Liver (tissue), 9 donors: ENCODE measurements around the gene CCBE1. TPM values are rescaled to one million over a fixed set of nuclear protein-coding genes. Genes with fewer than 3 reads are reported as not detected.

Experiments used
- DNase-seq: peaks from one replicate; pipeline ENCODE4 v3.0.0-alpha.2; 2017; ENCODE audit warnings: low spot score
- H3K27ac ChIP-seq, 2 donors: one replicate each; pipeline ENCODE4 v1.7.0; 2013; ENCODE audit warnings: inconsistent platforms in 2 of 2, low read length in 2 of 2, control low read depth in 1 of 2, low read depth in 1 of 2, mild to moderate bottlenecking in 1 of 2
- H3K27me3 ChIP-seq, 4 donors: one replicate each; pipeline versions ENCODE4 v1.6.1 to v1.7.0; 2013; ENCODE audit warnings: low read length in 3 of 4, inconsistent platforms in 1 of 4, mild to moderate bottlenecking in 1 of 4, moderate library complexity in 1 of 4; ENCODE audit not compliant: control insufficient read depth in 4 of 4, insufficient read depth in 4 of 4
- H3K36me3 ChIP-seq, 4 donors: one replicate each; pipeline versions ENCODE4 v1.6.1 to v1.7.0; 2013; ENCODE audit warnings: low read length in 3 of 4, mild to moderate bottlenecking in 3 of 4, low read depth in 1 of 4, moderate library complexity in 1 of 4; ENCODE audit not compliant: control insufficient read depth in 4 of 4, insufficient read depth in 3 of 4
- H3K4me1 ChIP-seq, 4 donors: one replicate each; pipeline versions ENCODE4 v1.6.1 to v1.7.0; 2013; ENCODE audit warnings: low read length in 3 of 4, mild to moderate bottlenecking in 3 of 4, moderate library complexity in 1 of 4; ENCODE audit not compliant: control insufficient read depth in 4 of 4, insufficient read depth in 4 of 4
- H3K4me3 ChIP-seq, 3 donors: one replicate each; pipeline versions ENCODE4 v1.6.1 to v1.7.0; 2013; ENCODE audit warnings: low read length in 3 of 3, control low read depth in 1 of 3, low read depth in 1 of 3, mild to moderate bottlenecking in 1 of 3
- H3K9ac ChIP-seq, 2 donors: one replicate each; pipeline ENCODE4 v1.7.0; 2013; ENCODE audit warnings: low read length in 2 of 2, mild to moderate bottlenecking in 2 of 2, moderate library complexity in 2 of 2, control low read depth in 1 of 2, low read depth in 1 of 2
- H3K9me3 ChIP-seq, 4 donors: one replicate each; pipeline versions ENCODE4 v1.6.1 to v1.7.0; 2013; ENCODE audit warnings: low read length in 3 of 4; ENCODE audit not compliant: control insufficient read depth in 4 of 4
- ATF3 ChIP-seq: IDR thresholded peaks from 2 replicates; pipeline ENCODE4 v1.6.1; 2016; ENCODE audit warnings: antibody characterized with exemption
- CTCF ChIP-seq: fragments of 150-350 bp; IDR thresholded peaks from 2 replicates; pipeline ENCODE4 v1.5.1; 2017; ENCODE audit warnings: improper control_type of control experiment, low read depth, low read length; ENCODE audit not compliant: missing input control
- EGR1 ChIP-seq, 2 donors: IDR thresholded peaks; 2 replicates each; pipeline ENCODE4 v1.6.1; 2016 to 2018; ENCODE audit warnings: antibody characterized with exemption in 2 of 2, low read depth in 2 of 2
- FOXA1 ChIP-seq: IDR thresholded peaks from 2 replicates; pipeline ENCODE4 v1.6.1; 2016; ENCODE audit warnings: antibody characterized with exemption
- FOXA2 ChIP-seq: IDR thresholded peaks from 2 replicates; pipeline ENCODE4 v1.6.1; 2016; ENCODE audit warnings: antibody characterized with exemption
- GABPA ChIP-seq, 2 donors: IDR thresholded peaks in 1 of 2; conservative IDR thresholded peaks in 1 of 2; 2 replicates each; pipeline ENCODE4 v1.6.1; 2016; ENCODE audit warnings: antibody characterized with exemption in 2 of 2, mild to moderate bottlenecking in 1 of 2, moderate library complexity in 1 of 2
- HNF4A ChIP-seq, 2 donors: conservative IDR thresholded peaks; 2 replicates each; pipeline ENCODE4 v1.6.1; 2016; ENCODE audit warnings: antibody characterized with exemption in 2 of 2, mild to moderate bottlenecking in 2 of 2
- HNF4G ChIP-seq: IDR thresholded peaks from 2 replicates; pipeline ENCODE4 v1.6.1; 2016; ENCODE audit warnings: antibody characterized with exemption
- JUND ChIP-seq, 2 donors: IDR thresholded peaks; 2 replicates each; pipeline ENCODE4 v1.6.1; 2016; ENCODE audit warnings: antibody characterized with exemption in 2 of 2
- MAX ChIP-seq: IDR thresholded peaks from 2 replicates; pipeline ENCODE4 v1.6.1; 2016; ENCODE audit warnings: antibody characterized with exemption
- NR2F2 ChIP-seq: IDR thresholded peaks from 2 replicates; pipeline ENCODE4 v1.6.1; 2016; ENCODE audit warnings: antibody characterized with exemption
- RAD21 ChIP-seq, 2 donors: IDR thresholded peaks; 2 replicates each; pipeline ENCODE4 v1.6.1; 2016; ENCODE audit warnings: antibody characterized with exemption in 2 of 2, mild to moderate bottlenecking in 2 of 2
- REST ChIP-seq: IDR thresholded peaks from 2 replicates; pipeline ENCODE4 v1.6.1; 2016; ENCODE audit warnings: antibody characterized with exemption, mild to moderate bottlenecking
- SP1 ChIP-seq: IDR thresholded peaks from 2 replicates; pipeline ENCODE4 v1.6.1; 2018; ENCODE audit warnings: antibody characterized with exemption, mild to moderate bottlenecking
- TAF1 ChIP-seq: conservative IDR thresholded peaks from 2 replicates; pipeline ENCODE4 v1.6.1; 2016; ENCODE audit warnings: antibody characterized with exemption, mild to moderate bottlenecking
- YY1 ChIP-seq: IDR thresholded peaks from 2 replicates; pipeline ENCODE4 v1.6.1; 2016; ENCODE audit warnings: antibody characterized with exemption, mild to moderate bottlenecking
- ZBTB33 ChIP-seq: IDR thresholded peaks from 2 replicates; pipeline ENCODE4 v1.6.1; 2016; ENCODE audit warnings: antibody characterized with exemption
- WGBS: extraction: QIAGEN DNeasy Blood & Tissue Kit; methylation state at CpG from one replicate; pipeline ENCODE4 v1.1.7; 2013; 5-methylcytosine and 5-hydroxymethylcytosine counted together
- polyA plus RNA-seq, 2 donors: library from polyadenylated mRNA; stranded (reverse) in 1 of 2; unstranded in 1 of 2; fragments of 200-250 nt in 1 of 2; fragments of >200 nt in 1 of 2; fragmentation: Nextera tagmentation in 1 of 2; extraction: Ambion mirVana in 1 of 2; gene quantifications; one replicate each; pipeline versions ENCODE4 v1.2.1 to v1.2.3, GENCODE V29; 2013 to 2015
- total RNA-seq, 2 donors: library from RNA; depleted of rRNA; stranded (reverse); fragments of >200 nt; gene quantifications; one replicate each; pipeline ENCODE4 v1.2.3, GENCODE V29; 2014
- donor health status: healthy.
- donor health status: healthy.
- donor health status: healthy.
- donor health status: healthy.
- donor health status: healthy.

The CCBE1 gene
- total and polyA plus RNA-seq, 4 donors: 1.8 to 2.6 (median 2.2) TPM

DNA sequence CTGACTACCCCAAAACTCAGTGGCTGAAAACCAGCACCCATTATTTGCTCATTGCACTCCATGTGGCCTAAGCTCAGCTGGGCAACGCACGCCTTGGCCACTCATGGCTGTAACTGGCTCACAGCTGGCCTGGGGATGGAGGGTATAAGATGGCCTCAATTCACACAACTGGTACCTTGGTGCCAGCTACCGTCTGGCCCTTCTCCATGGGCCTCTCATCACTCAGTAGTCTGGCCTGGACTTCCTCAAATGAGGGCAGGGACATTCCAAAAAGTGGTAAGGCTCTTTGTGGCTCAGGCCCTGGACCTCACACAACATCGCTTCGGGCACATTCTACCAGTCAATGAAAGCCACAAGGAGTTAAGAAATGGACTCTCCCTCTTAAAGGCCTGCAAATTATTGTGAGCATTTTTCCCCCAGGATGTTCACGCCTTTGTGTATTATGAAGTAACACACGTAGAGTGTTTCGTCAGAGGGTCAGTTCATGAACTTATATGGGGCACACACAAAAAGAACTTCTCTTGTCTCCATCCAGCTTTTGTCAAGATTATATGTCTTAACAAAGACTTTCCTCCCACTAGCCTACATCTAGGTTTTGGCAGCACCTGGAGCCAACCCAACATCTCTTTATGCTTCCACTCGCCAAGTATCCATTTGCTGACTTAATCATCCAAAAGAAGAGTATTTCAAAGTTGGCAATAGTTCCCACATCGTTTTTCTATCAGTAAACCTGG, 145.2 kb downstream of the CCBE1 start:
- 78% methylated on average over 10 of the region's 10 CpGs for WGBS
- Histone ChIP-seq H3K27me3 (no peaks in the 10 kb centered on the region), H3K9me3 (no peaks in the 10 kb centered on the region), H3K4me1 (peaks cover 0 to 2% (median 0%) of the 10 kb centered on the region in 4 donors), H3K4me3 (no peak overlapping the region), H3K36me3 (no peaks in the 10 kb centered on the region), H3K27ac (no peak overlapping the region), H3K9ac (no peak overlapping the region)
- DNase-seq: no peak
- no peak for TF ChIP-seq RAD21 (IDR thresholded peaks at IDR 0.05)
- TF ChIP-seq TAF1: no peak
- TF ChIP-seq REST: no peak
- TF ChIP-seq ZBTB33: no peak
- no peak for TF ChIP-seq NR2F2
- TF ChIP-seq GABPA (IDR thresholded peaks at IDR 0.05 in 1 of 2, conservative IDR thresholded peaks at IDR 0.05 in 1 of 2): no peak
- TF ChIP-seq EGR1 (IDR thresholded peaks at IDR 0.05; ENCODE audit: low read depth in 2 of 2): no peak

- TF ChIP-seq RAD21 (IDR thresholded peaks at IDR 0.05) (no peak), CTCF (no peak), SP1 (no peak), FOXA1 (no peak), YY1 (no peak), ATF3 (no peak), FOXA2 (no peak), NR2F2 (no peak), EGR1 (IDR thresholded peaks at IDR 0.05; ENCODE audit: low read depth in 2 of 2) (no peak), REST (no peak), ZBTB33 (no peak), JUND (IDR thresholded peaks at IDR 0.05) (no peak), HNF4A (conservative IDR thresholded peaks at IDR 0.05) (no peak), MAX (no peak), TAF1 (no peak), HNF4G (no peak)
- H3K4me3 ChIP-seq: no peak overlapping the region
- no peaks in the 10 kb centered on the region for H3K36me3 ChIP-seq
- no peaks in the 10 kb centered on the region for H3K9me3 ChIP-seq
- DNase-seq: no peak
- no peak overlapping the region for H3K27ac ChIP-seq
- H3K9ac ChIP-seq: no peak overlapping the region
- H3K27me3 ChIP-seq: no peaks in the 10 kb centered on the region
- peaks cover 0 to 2% (median 0%) of the 10 kb centered on the region in 4 donors for H3K4me1 ChIP-seq
- 70% methylated on average over 4 of the region's 4 CpGs for WGBS
Measured at GRCh38 chr18:59550174-59550516, 147.1 kb downstream of the CCBE1 start.
